IMR-90 (cell line): ENCODE results near the gene CD79B. TPM values are rescaled to one million over a fixed set of nuclear protein-coding genes. Genes with fewer than 3 reads are reported as not detected.

Experiments used
- ATAC-seq: fragments of 200-7000 bp; cut with Tn5 transposase; 2 replicates; pipeline ENCODE4 v1.9.1; 2020; ENCODE audit warnings: low read depth, mild to moderate bottlenecking, moderate library complexity
- BruUV-seq: library from RNA; stranded (reverse); fragments of 400-500 nt; replicated peaks from 2 replicates; lab custom pipeline; 2021; lab: Mats Ljungman, UMichigan
- CTCF ChIA-PET: fragments of 300-600 bp; formaldehyde crosslinking; extraction: SDS; loops from one replicate; lab custom pipeline; 2021; ENCODE audit warnings: antibody characterized with exemption; lab: Yijun Ruan, JAX
- POLR2A ChIA-PET: fragments of 300-600 bp; sonication (Branson Sonifier 250); formaldehyde crosslinking; loops from one replicate; lab custom pipeline; 2022; ENCODE audit warnings: antibody characterized with exemption; ENCODE audit not compliant: unreplicated experiment; lab: Charles Lee
- DNase-seq: peaks from one replicate; pipeline ENCODE4 v3.0.0; 2013
- H2AFZ ChIP-seq: replicated peaks from 2 replicates; pipeline ENCODE3; 2013; ENCODE audit warnings: low read length, mild to moderate bottlenecking; ENCODE audit not compliant: poor library complexity
- H2AK5ac ChIP-seq: 2 replicates; pipeline ENCODE4 v1.6.1; 2013; ENCODE audit warnings: low read depth, low read length, inconsistent platforms
- H2AK9ac ChIP-seq: replicated peaks from 2 replicates; pipeline ENCODE3; 2013; ENCODE audit warnings: mild to moderate bottlenecking, low read depth, low read length, moderate library complexity; ENCODE audit not compliant: poor library complexity
- H2BK120ac ChIP-seq: 2 replicates; pipeline ENCODE4 v1.6.1; 2013; ENCODE audit warnings: low read depth, low read length, inconsistent platforms
- H2BK15ac ChIP-seq: 3 replicates; pipeline ENCODE4 v1.6.1; 2013; ENCODE audit warnings: low read depth, low read length, inconsistent platforms
- H2BK20ac ChIP-seq: 2 replicates; pipeline ENCODE4 v1.6.1; 2013; ENCODE audit warnings: low read depth, mild to moderate bottlenecking, inconsistent platforms, low read length, moderate library complexity
- H2BK5ac ChIP-seq: 2 replicates; pipeline ENCODE4 v1.6.1; 2013; ENCODE audit warnings: mild to moderate bottlenecking, low read depth, low read length, inconsistent platforms; ENCODE audit not compliant: poor library complexity, severe bottlenecking
- H3K14ac ChIP-seq: replicated peaks from 2 replicates; pipeline ENCODE4 v1.6.1; 2013; ENCODE audit warnings: low read depth, low read length, inconsistent platforms
- H3K18ac ChIP-seq: 2 replicates; pipeline ENCODE4 v1.6.1; 2013; ENCODE audit warnings: low read depth, low read length, control low read depth
- H3K23ac ChIP-seq: 2 replicates; pipeline ENCODE4 v1.6.1; 2013; ENCODE audit warnings: low read depth, low read length, inconsistent platforms
- H3K27ac ChIP-seq: 2 replicates; pipeline ENCODE4 v1.5.1; 2013; ENCODE audit warnings: mild to moderate bottlenecking, control low read depth, low read length; ENCODE audit not compliant: insufficient read depth
- H3K27me3 ChIP-seq: 2 replicates; pipeline ENCODE4 v1.6.1; 2013; ENCODE audit warnings: low read length; ENCODE audit not compliant: control insufficient read depth, insufficient read depth
- H3K36me3 ChIP-seq: 2 replicates; pipeline ENCODE4 v1.6.1; 2013; ENCODE audit warnings: low read length, mixed read lengths; ENCODE audit not compliant: control insufficient read depth, insufficient read depth
- H3K4ac ChIP-seq: 2 replicates; pipeline ENCODE4 v1.6.1; 2013; ENCODE audit warnings: low read depth, low read length, inconsistent platforms
- H3K4me1 ChIP-seq: 2 replicates; pipeline ENCODE4 v1.6.1; 2013; ENCODE audit warnings: low read length, mixed read lengths; ENCODE audit not compliant: control insufficient read depth, insufficient read depth
- H3K4me2 ChIP-seq: 2 replicates; pipeline ENCODE4 v1.6.1; 2013; ENCODE audit warnings: low read depth, mild to moderate bottlenecking, control low read depth, low read length, moderate library complexity
- H3K4me3 ChIP-seq: 2 replicates; pipeline ENCODE4 v1.5.1; 2013; ENCODE audit warnings: low read depth, mild to moderate bottlenecking, control low read depth, low read length, moderate library complexity; ENCODE audit not compliant: insufficient read depth
- H3K56ac ChIP-seq: 2 replicates; pipeline ENCODE4 v1.6.1; 2013; ENCODE audit warnings: low read length, inconsistent platforms; ENCODE audit not compliant: insufficient read depth; ENCODE audit errors: extremely low read depth
- H3K79me1 ChIP-seq, 2 experiments: 2 replicates each; pipeline ENCODE4 v1.6.1; 2013; ENCODE audit warnings: low read length in 2 of 2, inconsistent platforms in 1 of 2, low read depth in 1 of 2
- H3K9ac ChIP-seq: 2 replicates; pipeline ENCODE4 v1.6.1; 2013; ENCODE audit warnings: low read depth, low read length, control low read depth
- H3K9me1 ChIP-seq: 2 replicates; pipeline ENCODE4 v1.6.1; 2013; ENCODE audit warnings: low read length, inconsistent platforms; ENCODE audit not compliant: insufficient read depth
- H3K9me3 ChIP-seq: 2 replicates; pipeline ENCODE4 v1.6.1; 2013; ENCODE audit warnings: low read length; ENCODE audit not compliant: control insufficient read depth, insufficient read depth
- H4K20me1 ChIP-seq: 2 replicates; pipeline ENCODE4 v1.6.1; 2013; ENCODE audit warnings: low read length, inconsistent platforms; ENCODE audit not compliant: insufficient read depth
- H4K5ac ChIP-seq: 2 replicates; pipeline ENCODE4 v1.6.1; 2013; ENCODE audit warnings: mild to moderate bottlenecking, low read depth, low read length, control low read depth
- H4K8ac ChIP-seq, 2 experiments: 2 replicates each; pipeline ENCODE4 v1.6.1; 2013; ENCODE audit warnings: low read depth in 2 of 2, low read length in 2 of 2, control low read depth in 1 of 2, inconsistent platforms in 1 of 2
- H4K91ac ChIP-seq: 2 replicates; pipeline ENCODE4 v1.6.1; 2013; ENCODE audit warnings: low read depth, low read length, inconsistent platforms; ENCODE audit not compliant: insufficient read depth
- BHLHE40 ChIP-seq: fragments of 150-350 bp; IDR thresholded peaks from 2 replicates; pipeline ENCODE4 v1.6.1; 2016; ENCODE audit warnings: mild to moderate bottlenecking, low read depth, low read length
- CEBPB ChIP-seq: IDR thresholded peaks from 2 replicates; pipeline ENCODE4 v1.6.1; 2012; ENCODE audit warnings: low read depth, low read length, improper control_type of control experiment
- CHD1 ChIP-seq: IDR thresholded peaks from 2 replicates; pipeline ENCODE4 v1.6.1; 2012; ENCODE audit warnings: low read depth, low read length, improper control_type of control experiment
- FOS ChIP-seq: fragments of 150-350 bp; IDR thresholded peaks from 2 replicates; pipeline ENCODE4 v1.6.1; 2016; ENCODE audit warnings: low read depth, low read length
- MAFK ChIP-seq: IDR thresholded peaks from 2 replicates; pipeline ENCODE4 v1.6.1; 2012; ENCODE audit warnings: low read depth, low read length, improper control_type of control experiment
- MAZ ChIP-seq: IDR thresholded peaks from 2 replicates; pipeline ENCODE4 v1.6.1; 2012; ENCODE audit warnings: low read depth, mild to moderate bottlenecking, low read length, improper control_type of control experiment, moderate library complexity, borderline replicate concordance
- MXI1 ChIP-seq: IDR thresholded peaks from 2 replicates; pipeline ENCODE4 v1.6.1; 2012; ENCODE audit warnings: low read depth, mild to moderate bottlenecking, low read length, moderate library complexity, borderline replicate concordance
- NFE2L2 ChIP-seq: fragments of 150-350 bp; IDR thresholded peaks from 2 replicates; pipeline ENCODE4 v1.6.1; 2016; ENCODE audit warnings: low read depth, mild to moderate bottlenecking, low read length
- POLR2A ChIP-seq: IDR thresholded peaks from 2 replicates; pipeline ENCODE4 v1.6.1; 2012; ENCODE audit warnings: mild to moderate bottlenecking, low read depth, low read length
- RAD21 ChIP-seq: IDR thresholded peaks from 2 replicates; pipeline ENCODE4 v1.6.1; 2012; ENCODE audit warnings: low read length, improper control_type of control experiment
- RCOR1 ChIP-seq: IDR thresholded peaks from 2 replicates; pipeline ENCODE4 v1.6.1; 2012; ENCODE audit warnings: mild to moderate bottlenecking, low read length, improper control_type of control experiment; ENCODE audit not compliant: insufficient replicate concordance
- RFX5 ChIP-seq: IDR thresholded peaks from 2 replicates; pipeline ENCODE4 v1.8.0; 2012; ENCODE audit warnings: low read depth, mild to moderate bottlenecking, low read length, moderate library complexity
- WGBS, 2 experiments: methylation state at CpG; one replicate each; pipeline versions ENCODE4 v1.1.5 to v1.1.7; 2013; ENCODE audit warnings: missing lambda C conversion rate in 2 of 2; ENCODE audit not compliant: insufficient read length in 1 of 2; ENCODE audit errors: extremely low coverage in 2 of 2; 5-methylcytosine and 5-hydroxymethylcytosine counted together
- dilution Hi-C: fragments of 300-500 bp; cut with HindIII; formaldehyde crosslinking; loops from one replicate; pipeline ENCODE4 v1.14.3; 2018; ENCODE audit warnings: low sequenced_read_pairs; ENCODE audit not compliant: unreplicated experiment
- in situ Hi-C: fragments of 300-500 bp; cut with MboI; formaldehyde crosslinking; loops from 3 replicates; pipeline ENCODE4 v1.14.3; 2019; ENCODE audit warnings: low sequenced_read_pairs, inconsistent platforms, mixed read lengths
- intact Hi-C: fragments of 100-400 bp; cut with micrococcal nuclease; formaldehyde crosslinking; loops from 2 replicates; pipeline ENCODE4 v1.10.0; 2022
- polyA plus RNA-seq, 3 experiments: library from polyadenylated mRNA; depleted of rRNA; stranded (reverse); fragments of >200 nt; gene quantifications; 2 replicates each; pipeline ENCODE4 v1.2.3, GENCODE V29; 2012; ENCODE audit warnings: low replicate concordance in 1 of 3
- total RNA-seq: library from RNA; depleted of rRNA; stranded (reverse); fragments of >200 nt; gene quantifications from 2 replicates; pipeline ENCODE4 v1.2.3, GENCODE V29; 2012
- TF ChIP-seq, protein P1 (sequence below): fragments of 150-350 bp; IDR thresholded peaks from 2 replicates; pipeline ENCODE4 v1.6.1; 2017; ENCODE audit warnings: mild to moderate bottlenecking, antibody characterized with exemption, low read length, low read depth

The CD79B gene
- total and polyA plus RNA-seq, 2 of the 4 experiments (the other 2 are of a cell fraction), result not detected

GRCh38 chr17:63956296-63956920 is 24.3 kb upstream of the CD79B start:
- Histone ChIP-seq H3K4me1 (0 out of 2 replicates have a peak, but pooled peaks cover 2% of the 10 kb centered on the region), H3K36me3 (no peaks in the 10 kb centered on the region), H3K4me3 (no peak overlapping the region), H4K5ac (no peak overlapping the region), H3K56ac (no peak overlapping the region), H3K23ac (no peak overlapping the region), H4K8ac (no peak overlapping the region), H2BK20ac (no peak overlapping the region), H2AK5ac (no peak overlapping the region; the same call in 1 of the 2 replicates), H3K9me3 (no peaks in the 10 kb centered on the region), H4K20me1 (no peaks in the 10 kb centered on the region; the same call in 1 of the 2 replicates), H3K79me1 (no peaks in the 10 kb centered on the region), H3K4me2 (no peak overlapping the region), H3K4ac (no peak overlapping the region), H3K18ac (no peak overlapping the region), H4K91ac (no peak overlapping the region), H2BK120ac (no peak overlapping the region), H3K27ac (no peak overlapping the region), H2AK9ac (no peak overlapping the region), H2BK15ac (no peak overlapping the region), H3K27me3 (peaks cover 16% of the 10 kb centered on the region), H2AFZ (peak overlapping the region; percentile 50), H3K9ac (no peak overlapping the region), H2BK5ac (no peak overlapping the region), H3K14ac (no peak overlapping the region), H3K9me1 (peaks cover 7% of the 10 kb centered on the region)
- CTCF ChIA-PET, result interaction anchor here (0.9 to 1.2 kb wide), 2 partner anchors 10 to 12 kb away, joined by 3 to 7 read pairs; no protein-coding TSS in a partner anchor
- POLR2A ChIA-PET, result no interaction called here
- ATAC-seq (peak; percentile 93), DNase-seq (peak; percentile 74)
- no TSS peak for BruUV-seq
- intact Hi-C loops (no loop called here), dilution Hi-C loops (no loop called here), in situ Hi-C loops (no loop called here)
- WGBS, 2 experiments, result no CpG with 5 or more reads among the region's 5 CpGs
- TF ChIP-seq BHLHE40 (no peak), RFX5 (no peak), RAD21 (no peak), MXI1 (no peak), FOS (0 out of 2 replicates have a peak, but pooled peaks have one; percentile 27), NFE2L2 (no peak), RCOR1 (peak; percentile 24), POLR2A (no peak), CEBPB (no peak), CHD1 (no peak), MAZ (no peak), MAFK (no peak)
- TF ChIP-seq, protein P1, sequence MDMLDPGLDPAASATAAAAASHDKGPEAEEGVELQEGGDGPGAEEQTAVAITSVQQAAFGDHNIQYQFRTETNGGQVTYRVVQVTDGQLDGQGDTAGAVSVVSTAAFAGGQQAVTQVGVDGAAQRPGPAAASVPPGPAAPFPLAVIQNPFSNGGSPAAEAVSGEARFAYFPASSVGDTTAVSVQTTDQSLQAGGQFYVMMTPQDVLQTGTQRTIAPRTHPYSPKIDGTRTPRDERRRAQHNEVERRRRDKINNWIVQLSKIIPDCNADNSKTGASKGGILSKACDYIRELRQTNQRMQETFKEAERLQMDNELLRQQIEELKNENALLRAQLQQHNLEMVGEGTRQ, result no peak
